ENCODE measurements around the gene RASA3. TPM values are rescaled to one million over a fixed set of nuclear protein-coding genes. Genes with fewer than 3 reads are reported as not detected.

The RASA3 gene
- total RNA-seq, 2 experiments from 2014 or later: 3.6 to 17.9 TPM

DNA sequence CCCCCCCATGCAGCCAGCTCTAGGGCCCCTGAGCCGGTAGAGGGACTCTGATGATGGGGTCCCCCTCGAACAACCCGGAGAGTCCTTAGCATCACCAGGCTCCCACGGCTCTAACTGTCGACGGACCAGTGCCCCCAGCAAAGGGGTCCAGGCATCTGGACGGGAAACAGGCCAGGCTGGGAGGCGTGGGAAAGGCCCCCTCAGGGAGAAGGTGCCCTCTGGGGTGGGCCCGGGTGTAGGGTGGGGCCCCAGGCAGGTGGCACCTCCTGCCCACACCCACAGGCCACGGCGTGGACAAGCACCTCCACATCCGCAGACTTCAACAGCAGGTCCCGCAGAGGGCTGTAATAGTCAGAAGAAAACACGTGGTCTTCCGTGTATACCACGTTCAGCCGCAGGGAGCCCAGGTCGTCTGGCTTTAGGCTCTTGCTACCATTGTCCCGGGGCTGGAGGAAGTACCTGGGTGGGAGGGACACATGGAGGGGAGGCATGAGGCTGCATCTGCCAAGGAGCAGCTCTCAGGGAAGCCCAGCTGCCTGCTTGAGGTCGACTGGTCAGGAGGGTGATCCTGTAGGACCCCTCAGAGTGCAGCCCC is 113.9 kb downstream of the RASA3 start:
- DNase-seq (ENCODE audit: low spot score): no peak
- no TSS peak for BruUV-seq (replicated peaks)
- H3K36me3 ChIP-seq (ENCODE audit: insufficient read depth, low read length): peaks cover 13% of the 10 kb centered on the region
- H3K9me2 ChIP-seq (ENCODE audit: insufficient read depth, low read length): no peaks in the 10 kb centered on the region
- no peak overlapping the region for H2AFZ ChIP-seq (ENCODE audit: low read length)
- no peaks in the 10 kb centered on the region for H4K20me1 ChIP-seq (ENCODE audit: insufficient read depth, low read length)
- peaks cover 35% of the 10 kb centered on the region for H3K4me1 ChIP-seq (ENCODE audit: insufficient read depth, low read length, poor library complexity, severe bottlenecking)
- H3K9me3 ChIP-seq (ENCODE audit: low read length): no peaks in the 10 kb centered on the region
- no peak overlapping the region for H3K4me2 ChIP-seq (ENCODE audit: low read length)
- no peak overlapping the region for H3K4me3 ChIP-seq (ENCODE audit: low read depth, low read length, poor library complexity, severe bottlenecking)
- TF ChIP-seq, protein P1, sequence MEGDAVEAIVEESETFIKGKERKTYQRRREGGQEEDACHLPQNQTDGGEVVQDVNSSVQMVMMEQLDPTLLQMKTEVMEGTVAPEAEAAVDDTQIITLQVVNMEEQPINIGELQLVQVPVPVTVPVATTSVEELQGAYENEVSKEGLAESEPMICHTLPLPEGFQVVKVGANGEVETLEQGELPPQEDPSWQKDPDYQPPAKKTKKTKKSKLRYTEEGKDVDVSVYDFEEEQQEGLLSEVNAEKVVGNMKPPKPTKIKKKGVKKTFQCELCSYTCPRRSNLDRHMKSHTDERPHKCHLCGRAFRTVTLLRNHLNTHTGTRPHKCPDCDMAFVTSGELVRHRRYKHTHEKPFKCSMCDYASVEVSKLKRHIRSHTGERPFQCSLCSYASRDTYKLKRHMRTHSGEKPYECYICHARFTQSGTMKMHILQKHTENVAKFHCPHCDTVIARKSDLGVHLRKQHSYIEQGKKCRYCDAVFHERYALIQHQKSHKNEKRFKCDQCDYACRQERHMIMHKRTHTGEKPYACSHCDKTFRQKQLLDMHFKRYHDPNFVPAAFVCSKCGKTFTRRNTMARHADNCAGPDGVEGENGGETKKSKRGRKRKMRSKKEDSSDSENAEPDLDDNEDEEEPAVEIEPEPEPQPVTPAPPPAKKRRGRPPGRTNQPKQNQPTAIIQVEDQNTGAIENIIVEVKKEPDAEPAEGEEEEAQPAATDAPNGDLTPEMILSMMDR (conservative IDR thresholded peaks at IDR 0.05; ENCODE audit: low read length): no peak
- TF ChIP-seq EZH2phosphoT487 (IDR thresholded peaks at IDR 0.05; ENCODE audit: borderline replicate concordance, low read depth, low read length): no peak
- intact Hi-C loops (cut with micrococcal nuclease; ENCODE audit: unreplicated experiment): no loop called here
- H3K27ac ChIP-seq (ENCODE audit: low read depth, low read length, poor library complexity, severe bottlenecking): no peak overlapping the region
- CTCF ChIA-PET (ENCODE audit: unreplicated experiment): no interaction called here
- POLR2A ChIA-PET: no interaction called here
- H3K79me2 ChIP-seq (ENCODE audit: insufficient read depth, low read depth, low read length): no peaks in the 10 kb centered on the region

DNA sequence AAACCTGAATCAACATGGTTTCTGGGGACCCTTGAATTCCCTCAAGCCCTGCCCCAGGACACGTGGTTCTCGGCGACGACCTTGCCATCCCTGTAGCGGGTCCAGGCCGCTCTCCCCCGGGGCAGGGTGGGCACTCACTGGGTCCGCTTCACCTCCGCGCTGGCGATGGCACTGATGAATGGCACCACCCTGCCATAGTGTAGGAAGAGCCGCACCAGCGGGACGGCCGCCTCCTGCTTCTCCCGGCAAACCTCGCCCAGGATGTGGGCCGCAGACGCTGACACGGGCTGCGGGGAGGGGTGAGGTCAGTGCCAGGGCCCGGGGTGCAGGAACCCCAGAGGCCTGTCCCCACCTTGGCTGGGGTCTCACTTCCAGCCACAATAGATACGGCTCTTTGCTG is 114.5 kb downstream of the RASA3 start:
- Histone ChIP-seq H3K27ac (ENCODE audit: low read depth, low read length, poor library complexity, severe bottlenecking) (no peak overlapping the region), H3K36me3 (ENCODE audit: insufficient read depth, low read length) (peaks cover 13% of the 10 kb centered on the region), H2AFZ (ENCODE audit: low read length) (no peak overlapping the region), H3K4me2 (ENCODE audit: low read length) (no peak overlapping the region), H3K9me2 (ENCODE audit: insufficient read depth, low read length) (no peaks in the 10 kb centered on the region), H3K9me3 (ENCODE audit: low read length) (no peaks in the 10 kb centered on the region), H3K4me1 (ENCODE audit: insufficient read depth, low read length, poor library complexity, severe bottlenecking) (peaks cover 30% of the 10 kb centered on the region), H3K4me3 (ENCODE audit: low read depth, low read length, poor library complexity, severe bottlenecking) (no peak overlapping the region), H3K79me2 (ENCODE audit: insufficient read depth, low read depth, low read length) (no peaks in the 10 kb centered on the region), H4K20me1 (ENCODE audit: insufficient read depth, low read length) (no peaks in the 10 kb centered on the region)
- BruUV-seq (replicated peaks): no TSS peak
- CTCF ChIA-PET (ENCODE audit: unreplicated experiment): no interaction called here
- TF ChIP-seq, protein P1 (conservative IDR thresholded peaks at IDR 0.05; ENCODE audit: low read length): no peak
- TF ChIP-seq EZH2phosphoT487 (IDR thresholded peaks at IDR 0.05; ENCODE audit: borderline replicate concordance, low read depth, low read length): no peak
- intact Hi-C loops (cut with micrococcal nuclease; ENCODE audit: unreplicated experiment): no loop called here
- POLR2A ChIA-PET: no interaction called here
- no peak for DNase-seq (ENCODE audit: low spot score)

DNA sequence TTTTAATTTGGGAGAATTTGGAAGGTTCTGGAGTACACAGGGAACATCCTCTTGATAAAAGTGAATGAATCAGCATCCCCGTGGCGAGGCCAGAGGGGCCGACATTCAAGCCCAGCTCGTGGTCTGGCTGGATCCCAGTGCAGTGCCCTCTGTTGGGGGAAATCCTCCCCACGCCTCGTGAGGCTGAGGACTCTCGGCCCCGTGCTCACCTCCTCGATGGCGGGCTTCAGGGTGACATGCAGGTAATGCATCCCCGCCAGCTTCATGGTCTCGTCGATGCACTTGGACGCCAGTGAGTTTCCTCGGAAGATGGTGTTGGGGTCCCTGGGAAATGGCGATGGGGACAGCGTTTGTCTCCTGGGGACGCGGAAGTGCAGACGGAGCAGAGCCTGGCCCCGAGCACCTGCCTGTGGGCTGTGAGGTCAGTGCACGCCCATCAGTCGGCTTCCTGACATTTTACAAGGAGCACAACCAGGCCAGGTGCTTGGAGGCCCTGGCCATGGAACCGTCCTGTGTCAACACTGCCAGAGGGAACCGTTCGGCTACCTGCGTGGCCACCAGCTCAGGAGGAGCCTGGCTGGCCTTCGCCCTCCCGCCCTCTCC is 115.3 kb downstream of the RASA3 start:
- DNase-seq (ENCODE audit: low spot score): no peak
- ChIA-PET CTCF (ENCODE audit: unreplicated experiment) (no interaction called here), POLR2A (no interaction called here)
- BruUV-seq (replicated peaks): no TSS peak
- TF ChIP-seq, protein P1 (conservative IDR thresholded peaks at IDR 0.05; ENCODE audit: low read length): peak; percentile 29; the same call in 1 of the 2 replicates
- no peak for TF ChIP-seq EZH2phosphoT487 (IDR thresholded peaks at IDR 0.05; ENCODE audit: borderline replicate concordance, low read depth, low read length)
- intact Hi-C loops (cut with micrococcal nuclease; ENCODE audit: unreplicated experiment): no loop called here
- no peaks in the 10 kb centered on the region for H3K9me3 ChIP-seq (ENCODE audit: low read length)
- H3K4me3 ChIP-seq (ENCODE audit: low read depth, low read length, poor library complexity, severe bottlenecking): no peak overlapping the region
- H3K9me2 ChIP-seq (ENCODE audit: insufficient read depth, low read length): no peaks in the 10 kb centered on the region
- H3K4me1 ChIP-seq (ENCODE audit: insufficient read depth, low read length, poor library complexity, severe bottlenecking): peaks cover 26% of the 10 kb centered on the region
- H3K36me3 ChIP-seq (ENCODE audit: insufficient read depth, low read length): peaks cover 13% of the 10 kb centered on the region
- no peak overlapping the region for H3K4me2 ChIP-seq (ENCODE audit: low read length)
- H2AFZ ChIP-seq (ENCODE audit: low read length): no peak overlapping the region
- H3K27ac ChIP-seq (ENCODE audit: low read depth, low read length, poor library complexity, severe bottlenecking): no peak overlapping the region
- H4K20me1 ChIP-seq (ENCODE audit: insufficient read depth, low read length): no peaks in the 10 kb centered on the region
- no peaks in the 10 kb centered on the region for H3K79me2 ChIP-seq (ENCODE audit: insufficient read depth, low read depth, low read length)
